GM10248 (cell line): ENCODE measurements around the gene PXYLP1.

ENCODE experiments used
- CTCF ChIA-PET: fragments of 300-600 bp; sonication (Branson Sonifier 250); formaldehyde crosslinking; extraction: SDS; loops from one replicate; lab custom pipeline; 2021; ENCODE audit warnings: antibody characterized with exemption; lab: Yijun Ruan, JAX
- POLR2A ChIA-PET: fragments of 350-650 bp; sonication (Branson Sonifier 250); formaldehyde crosslinking; extraction: SDS; loops from one replicate; lab custom pipeline; 2020; ENCODE audit warnings: antibody characterized with exemption; lab: Yijun Ruan, JAX
- DNase-seq: peaks from one replicate; pipeline ENCODE4 v3.0.0; 2012; ENCODE audit errors: extremely low spot score
- TF ChIP-seq, protein P1 (sequence below): IDR thresholded peaks from 2 replicates; pipeline ENCODE4 v1.5.1; 2012; ENCODE audit warnings: mild to moderate bottlenecking, low read depth; ENCODE audit errors: extremely low read depth, missing control alignments, control extremely low read depth

Gene PXYLP1

DNA sequence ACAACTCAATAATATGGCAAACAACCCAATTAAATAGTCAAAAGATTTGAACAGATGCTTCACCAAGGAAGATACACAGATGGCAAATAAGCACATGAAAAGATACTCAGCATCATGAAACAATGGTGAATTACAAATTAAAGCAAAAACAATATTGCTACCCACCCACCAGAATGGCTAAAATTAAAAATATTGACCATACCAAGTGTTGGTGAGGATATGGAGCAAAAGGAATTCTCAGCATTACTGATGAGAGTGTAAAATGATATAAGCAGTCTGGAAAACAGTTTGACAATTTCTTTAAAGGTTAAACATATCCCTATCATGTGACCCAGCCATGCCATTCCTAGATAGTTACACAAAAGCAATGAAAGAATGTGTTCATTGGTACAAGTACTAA, 5.7 kb upstream of the PXYLP1 start:
- ChIA-PET CTCF (no interaction called here), POLR2A (no interaction called here)
- DNase-seq = no peak
- TF ChIP-seq, protein P1, sequence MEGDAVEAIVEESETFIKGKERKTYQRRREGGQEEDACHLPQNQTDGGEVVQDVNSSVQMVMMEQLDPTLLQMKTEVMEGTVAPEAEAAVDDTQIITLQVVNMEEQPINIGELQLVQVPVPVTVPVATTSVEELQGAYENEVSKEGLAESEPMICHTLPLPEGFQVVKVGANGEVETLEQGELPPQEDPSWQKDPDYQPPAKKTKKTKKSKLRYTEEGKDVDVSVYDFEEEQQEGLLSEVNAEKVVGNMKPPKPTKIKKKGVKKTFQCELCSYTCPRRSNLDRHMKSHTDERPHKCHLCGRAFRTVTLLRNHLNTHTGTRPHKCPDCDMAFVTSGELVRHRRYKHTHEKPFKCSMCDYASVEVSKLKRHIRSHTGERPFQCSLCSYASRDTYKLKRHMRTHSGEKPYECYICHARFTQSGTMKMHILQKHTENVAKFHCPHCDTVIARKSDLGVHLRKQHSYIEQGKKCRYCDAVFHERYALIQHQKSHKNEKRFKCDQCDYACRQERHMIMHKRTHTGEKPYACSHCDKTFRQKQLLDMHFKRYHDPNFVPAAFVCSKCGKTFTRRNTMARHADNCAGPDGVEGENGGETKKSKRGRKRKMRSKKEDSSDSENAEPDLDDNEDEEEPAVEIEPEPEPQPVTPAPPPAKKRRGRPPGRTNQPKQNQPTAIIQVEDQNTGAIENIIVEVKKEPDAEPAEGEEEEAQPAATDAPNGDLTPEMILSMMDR = no peak

DNA sequence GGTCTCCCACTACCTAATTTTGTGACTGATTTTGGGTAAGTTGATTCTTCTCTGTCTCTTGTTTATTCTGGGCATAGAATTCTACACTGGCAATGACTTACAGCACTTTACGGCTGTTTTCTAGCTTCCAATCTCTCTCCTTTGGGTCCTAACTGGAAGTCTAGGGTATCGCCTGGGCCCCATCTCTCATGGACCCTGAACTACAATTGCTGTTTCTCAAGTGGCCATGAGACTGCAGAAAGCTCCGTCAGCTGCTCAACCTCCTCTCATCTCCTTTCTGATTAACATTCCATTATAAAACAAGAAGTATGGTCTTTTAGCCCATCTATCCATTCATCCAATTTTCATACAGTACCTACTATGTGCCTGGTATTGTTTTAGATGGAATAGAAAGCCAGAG, 4.4 kb upstream of the PXYLP1 start:
- POLR2A ChIA-PET = no interaction called here
- CTCF ChIA-PET = interaction anchor here (1.4 kb wide), 1 partner anchor 12 kb away, joined by 3 read pairs; no protein-coding TSS in a partner anchor

DNA sequence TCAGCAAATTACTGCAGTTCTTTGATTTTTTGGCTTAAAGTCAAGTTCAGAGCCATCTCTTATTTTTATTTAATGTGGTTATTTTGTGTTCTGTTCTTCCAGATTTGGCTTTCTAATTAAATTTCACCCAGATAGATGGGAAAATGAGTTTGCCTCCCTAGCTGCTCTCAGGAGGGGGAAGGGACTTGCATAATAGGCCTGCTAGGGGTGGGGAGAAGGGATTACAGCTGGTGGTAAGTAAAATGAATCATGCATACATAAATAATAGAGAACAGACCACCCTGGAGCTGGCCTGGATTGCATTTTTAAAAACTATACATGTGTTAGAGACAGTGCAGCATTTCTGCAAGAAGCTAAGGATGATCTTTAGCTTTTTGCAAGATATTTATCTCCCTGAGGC, 3.9 kb upstream of the PXYLP1 start:
- DNase-seq = no peak
- CTCF ChIA-PET = interaction anchor here (1.4 kb wide), 2 partner anchors 13 to 225 kb away, joined by 3 to 4 read pairs; no protein-coding TSS in a partner anchor
- TF ChIP-seq, protein P1 = no peak
- POLR2A ChIA-PET = no interaction called here

More for the DNA sequence above, 4.4 kb upstream of the PXYLP1 start:
- DNase-seq = no peak
- TF ChIP-seq, protein P1 = no peak

DNA sequence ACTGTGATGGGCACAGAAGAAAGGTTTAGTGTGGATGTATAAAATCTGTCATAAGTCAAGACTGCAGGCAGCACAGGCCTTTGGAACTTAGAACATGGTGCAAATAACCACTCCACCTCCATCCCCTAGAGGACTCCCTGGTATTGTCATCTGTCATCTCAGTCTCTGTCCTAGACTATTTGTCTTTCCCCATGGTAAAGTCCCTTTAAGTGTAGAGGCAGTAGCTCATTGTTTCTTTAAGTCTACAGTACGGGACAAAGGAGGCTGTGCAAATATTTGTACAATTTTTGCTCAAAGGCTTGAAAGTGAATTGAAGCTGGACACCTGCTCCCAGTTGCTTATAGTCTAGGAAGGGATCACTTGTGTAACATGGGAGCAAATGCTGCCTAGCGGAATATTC, 3.2 kb upstream of the PXYLP1 start:
- ChIA-PET CTCF (interaction anchor here (1.4 kb wide), 2 partner anchors 13 to 224 kb away, joined by 3 to 4 read pairs; no protein-coding TSS in a partner anchor), POLR2A (no interaction called here)
- no peak for DNase-seq
- TF ChIP-seq, protein P1 = no peak

GRCh38 chr3:141229132-141229531, 2.5 kb upstream of the PXYLP1 start:
- POLR2A ChIA-PET = no interaction called here
- DNase-seq = no peak
- TF ChIP-seq, protein P1 = no peak
- CTCF ChIA-PET = interaction anchor here (1.4 kb wide), 1 partner anchor 223 kb away, joined by 4 read pairs; no protein-coding TSS in a partner anchor

DNA sequence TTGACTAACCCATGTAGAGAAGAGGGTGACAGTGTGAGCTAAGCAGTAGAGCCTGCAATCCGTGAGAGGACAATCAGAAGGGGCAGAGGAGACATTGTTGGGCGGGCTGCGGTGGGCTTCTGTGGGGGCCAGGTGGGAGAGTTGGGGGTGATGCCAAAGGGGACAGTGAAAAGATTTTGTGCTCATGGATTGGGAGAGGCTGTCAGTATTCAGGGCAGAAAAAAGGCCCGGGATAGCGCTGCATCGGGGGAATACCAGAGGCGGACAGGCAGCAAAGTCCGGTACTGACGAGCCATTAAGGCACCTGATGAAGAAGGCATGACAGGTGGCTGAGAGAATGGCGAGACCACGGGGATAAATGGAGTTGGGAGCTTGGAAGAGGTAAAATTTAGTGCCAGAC, 1.3 kb upstream of the PXYLP1 start:
- ChIA-PET POLR2A (no interaction called here), CTCF (interaction anchor here (1.7 to 6.9 kb wide), 6 partner anchors 8 to 80 kb away, joined by 9 to 57 read pairs (median 22); no protein-coding TSS in a partner anchor)
- no peak for DNase-seq

More for the DNA sequence above, 1.3 kb upstream of the PXYLP1 start:
- TF ChIP-seq, protein P1 = no peak
